GM23338 (cell line): Measurements from ENCODE around the gene ARHGAP11A. TPM values are rescaled to one million over a fixed set of nuclear protein-coding genes. Genes with fewer than 3 reads are reported as not detected.

Experiments
- ATAC-seq: fragments of 200-7000 bp; cut with Tn5 transposase; 3 replicates; pipeline ENCODE4 v1.9.1; 2020
- DNase-seq: peaks from one replicate; pipeline ENCODE4 v3.0.0-alpha.2; 2015; ENCODE audit warnings: low spot score
- H2AFZ ChIP-seq: fragments of 200-600 bp; sonication (generic); 2 replicates; pipeline ENCODE4 v1.8.0; 2016; ENCODE audit warnings: antibody characterized with exemption, mild to moderate bottlenecking, moderate library complexity
- H3F3A ChIP-seq: fragments of 200-600 bp; sonication (generic); replicated peaks from 2 replicates; pipeline ENCODE4 v1.8.0; 2017; ENCODE audit warnings: antibody characterized with exemption, mixed run types, low read depth
- H3K27ac ChIP-seq: fragments of 200-600 bp; sonication (generic); 2 replicates; pipeline ENCODE4 v1.6.1; 2016; ENCODE audit warnings: low read depth
- H3K27me3 ChIP-seq: fragments of 200-600 bp; sonication (generic); 2 replicates; pipeline ENCODE4 v1.8.0; 2016; ENCODE audit warnings: mild to moderate bottlenecking, mixed run types, moderate library complexity; ENCODE audit not compliant: insufficient read depth
- H3K36me3 ChIP-seq: fragments of 200-600 bp; sonication (generic); 2 replicates; pipeline ENCODE4 v1.8.0; 2016; ENCODE audit warnings: mild to moderate bottlenecking; ENCODE audit not compliant: insufficient read depth
- H3K4me1 ChIP-seq: fragments of 200-600 bp; sonication (generic); 2 replicates; pipeline ENCODE4 v1.8.0; 2016; ENCODE audit warnings: mild to moderate bottlenecking, moderate library complexity; ENCODE audit not compliant: insufficient read depth
- H3K4me2 ChIP-seq: fragments of 200-600 bp; sonication (generic); 2 replicates; pipeline ENCODE4 v1.7.1; 2017; ENCODE audit warnings: mixed run types
- H3K4me3 ChIP-seq: fragments of 200-600 bp; sonication (generic); 2 replicates; pipeline ENCODE4 v1.6.1; 2016; ENCODE audit warnings: mixed run types
- H3K79me2 ChIP-seq: fragments of 200-600 bp; sonication (generic); replicated peaks from 2 replicates; pipeline ENCODE4 v1.8.0; 2017; ENCODE audit warnings: mild to moderate bottlenecking; ENCODE audit not compliant: insufficient read depth
- H3K9me2 ChIP-seq: fragments of 200-600 bp; sonication (generic); 2 replicates; pipeline ENCODE4 v1.8.0; 2017; ENCODE audit not compliant: insufficient read depth
- H4K20me1 ChIP-seq: fragments of 200-600 bp; sonication (generic); replicated peaks from 2 replicates; pipeline ENCODE4 v1.8.0; 2017; ENCODE audit warnings: mild to moderate bottlenecking; ENCODE audit not compliant: insufficient read depth
- H3K27ac Mint-ChIP-seq: 2 replicates; pipeline ENCODE4 v1.8.0; 2020; ENCODE audit warnings: inconsistent platforms, mild to moderate bottlenecking, moderate library complexity, mixed read lengths
- H3K27me3 Mint-ChIP-seq: 3 replicates; pipeline ENCODE4 v1.8.0; 2022; ENCODE audit warnings: low read depth, mild to moderate bottlenecking, moderate library complexity, mixed read lengths, inconsistent platforms; ENCODE audit not compliant: insufficient read depth, poor library complexity
- H3K36me3 Mint-ChIP-seq: 3 replicates; pipeline ENCODE4 v1.8.0; 2021; ENCODE audit warnings: low read depth, mild to moderate bottlenecking, inconsistent platforms, moderate library complexity, mixed read lengths
- H3K4me1 Mint-ChIP-seq: 3 replicates; pipeline ENCODE4 v1.8.0; 2020; ENCODE audit warnings: mild to moderate bottlenecking, inconsistent platforms, mixed read lengths
- H3K4me3 Mint-ChIP-seq: 3 replicates; pipeline ENCODE4 v1.8.0; 2021; ENCODE audit warnings: moderate library complexity, mild to moderate bottlenecking, inconsistent platforms, mixed read lengths
- H3K9me3 Mint-ChIP-seq: 3 replicates; pipeline ENCODE4 v1.8.0; 2020; ENCODE audit warnings: moderate library complexity, mild to moderate bottlenecking, inconsistent platforms, mixed read lengths
- CREB1 ChIP-seq: fragments of 250-450 bp; sonication (Bioruptor Pico); IDR thresholded peaks from 2 replicates; pipeline ENCODE4 v1.5.0; 2020; ENCODE audit warnings: low read depth, mild to moderate bottlenecking, moderate library complexity
- EZH2 ChIP-seq: fragments of 200-600 bp; sonication (generic); IDR thresholded peaks from one replicate; pipeline ENCODE4 v1.8.0; 2017; ENCODE audit warnings: antibody characterized with exemption, mild to moderate bottlenecking, low read depth; ENCODE audit not compliant: unreplicated experiment
- EZH2phosphoT487 ChIP-seq: fragments of 200-600 bp; sonication (generic); IDR thresholded peaks from one replicate; pipeline ENCODE4 v1.8.1; 2018; ENCODE audit warnings: antibody characterized with exemption; ENCODE audit not compliant: unreplicated experiment
- JUNB ChIP-seq: IDR thresholded peaks from one replicate; pipeline ENCODE4 v1.6.1; 2016; ENCODE audit warnings: antibody characterized with exemption; ENCODE audit not compliant: unreplicated experiment
- NANOG ChIP-seq: IDR thresholded peaks from 2 replicates; pipeline ENCODE4 v1.6.1; 2016; ENCODE audit warnings: antibody characterized with exemption, borderline replicate concordance
- POLR2AphosphoS5 ChIP-seq: IDR thresholded peaks from 2 replicates; pipeline ENCODE4 v1.6.1; 2016; ENCODE audit warnings: antibody characterized with exemption, low read depth
- REST ChIP-seq: IDR thresholded peaks from one replicate; pipeline ENCODE4 v1.6.1; 2018; ENCODE audit warnings: antibody characterized with exemption; ENCODE audit not compliant: unreplicated experiment
- STAT1 ChIP-seq: IDR thresholded peaks from one replicate; pipeline ENCODE4 v1.6.1; 2016; ENCODE audit warnings: antibody characterized with exemption; ENCODE audit not compliant: unreplicated experiment
- ZNF114 ChIP-seq: fragments of 250-450 bp; sonication (Bioruptor Pico); IDR thresholded peaks from 2 replicates; pipeline ENCODE4 v1.5.0; 2020; ENCODE audit warnings: mild to moderate bottlenecking, moderate library complexity
- polyA plus RNA-seq: library from polyadenylated mRNA; unstranded; fragments of >200 nt; fragmentation: Nextera tagmentation; extraction: Ambion mirVana; gene quantifications from 2 replicates; pipeline ENCODE4 v1.2.1, GENCODE V29; 2016
- total RNA-seq: library from RNA; depleted of rRNA; stranded (reverse); fragments of >200 nt; shearing (Covaris generic); gene quantifications from 2 replicates; pipeline ENCODE4 v1.2.3, GENCODE V29; 2014
- TF ChIP-seq, protein P1 (sequence below): IDR thresholded peaks from 2 replicates; pipeline ENCODE4 v1.6.1; 2016; ENCODE audit warnings: antibody characterized with exemption

ARHGAP11A gene
- total and polyA plus RNA-seq, 2 experiments from 2014 or later: 28.3 to 43.1 TPM

GRCh38 chr15:32656091-32656490 is 40.8 kb downstream of the ARHGAP11A start:
- no peak overlapping the region for H2AFZ ChIP-seq
- Mint-ChIP-seq H3K4me1 (peaks cover 27% of the 10 kb centered on the region), H3K4me3 (no peak overlapping the region), H3K27me3 (peaks cover 1% of the 10 kb centered on the region), H3K9me3 (no peaks in the 10 kb centered on the region), H3K27ac (no peak overlapping the region; the same call in 1 of the 2 replicates), H3K36me3 (peaks cover 12% of the 10 kb centered on the region; the same call in 1 of the 3 replicates)
- DNase-seq: no peak
- no peak for ATAC-seq
- H4K20me1 ChIP-seq: 0 out of 2 replicates have a peak, but pooled peaks cover 3% of the 10 kb centered on the region
- peaks cover 17% of the 10 kb centered on the region for H3K4me1 ChIP-seq
- no peaks in the 10 kb centered on the region for H3K36me3 ChIP-seq
- no peaks in the 10 kb centered on the region for H3K27me3 ChIP-seq
- no peaks in the 10 kb centered on the region for H3F3A ChIP-seq
- H3K4me3 ChIP-seq: no peak overlapping the region
- TF ChIP-seq POLR2AphosphoS5: no peak
- no peak for TF ChIP-seq EZH2
- no peak for TF ChIP-seq STAT1
- no peak for TF ChIP-seq JUNB
- TF ChIP-seq NANOG: no peak
- H3K79me2 ChIP-seq: peaks cover 5% of the 10 kb centered on the region; the same call in 1 of the 2 replicates
- no peak overlapping the region for H3K4me2 ChIP-seq
- H3K9me2 ChIP-seq: no peaks in the 10 kb centered on the region
- no peak overlapping the region for H3K27ac ChIP-seq

DNA sequence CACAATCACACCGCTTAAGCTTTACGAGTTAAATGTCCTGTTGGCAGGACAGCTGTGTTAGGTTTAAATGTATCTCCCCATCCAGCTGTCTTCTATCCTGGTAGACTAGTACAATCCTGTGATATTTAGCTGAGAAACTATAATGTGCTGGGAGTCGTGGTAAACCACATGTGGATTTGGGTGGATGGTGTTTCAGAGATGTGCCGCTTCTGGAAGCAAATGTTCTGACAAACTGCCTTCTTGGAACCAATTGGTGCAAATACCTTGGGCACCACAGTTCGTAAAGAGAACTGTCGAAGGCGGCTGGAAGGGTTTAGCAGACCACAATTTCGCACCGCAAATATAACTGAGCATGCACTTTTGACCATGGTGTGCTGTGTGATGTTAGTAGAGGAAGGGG is 41.2 kb downstream of the ARHGAP11A start:
- TF ChIP-seq ZNF114 (CRISPR knock-in tag) (no peak), CREB1 (CRISPR knock-in tag) (no peak), REST (no peak), EZH2phosphoT487 (no peak)
- TF ChIP-seq, protein P1, sequence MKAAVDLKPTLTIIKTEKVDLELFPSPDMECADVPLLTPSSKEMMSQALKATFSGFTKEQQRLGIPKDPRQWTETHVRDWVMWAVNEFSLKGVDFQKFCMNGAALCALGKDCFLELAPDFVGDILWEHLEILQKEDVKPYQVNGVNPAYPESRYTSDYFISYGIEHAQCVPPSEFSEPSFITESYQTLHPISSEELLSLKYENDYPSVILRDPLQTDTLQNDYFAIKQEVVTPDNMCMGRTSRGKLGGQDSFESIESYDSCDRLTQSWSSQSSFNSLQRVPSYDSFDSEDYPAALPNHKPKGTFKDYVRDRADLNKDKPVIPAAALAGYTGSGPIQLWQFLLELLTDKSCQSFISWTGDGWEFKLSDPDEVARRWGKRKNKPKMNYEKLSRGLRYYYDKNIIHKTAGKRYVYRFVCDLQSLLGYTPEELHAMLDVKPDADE: no peak
- no peaks in the 10 kb centered on the region for H3K9me2 ChIP-seq
- ATAC-seq: no peak

More for the DNA sequence above, 41.2 kb downstream of the ARHGAP11A start:
- Mint-ChIP-seq H3K27me3 (peaks cover 1% of the 10 kb centered on the region), H3K9me3 (no peaks in the 10 kb centered on the region), H3K4me1 (peaks cover 25% of the 10 kb centered on the region), H3K4me3 (no peak overlapping the region), H3K36me3 (peaks cover 12% of the 10 kb centered on the region; the same call in 1 of the 3 replicates), H3K27ac (no peak overlapping the region)
- H3K27me3 ChIP-seq: no peaks in the 10 kb centered on the region
- H3K4me2 ChIP-seq: no peak overlapping the region
- H3K4me3 ChIP-seq: no peak overlapping the region
- H2AFZ ChIP-seq: no peak overlapping the region
- no peak for DNase-seq
- no peak overlapping the region for H3K27ac ChIP-seq
- H3K4me1 ChIP-seq: peaks cover 16% of the 10 kb centered on the region
- 0 out of 2 replicates have a peak, but pooled peaks cover 3% of the 10 kb centered on the region for H4K20me1 ChIP-seq
- H3F3A ChIP-seq: no peaks in the 10 kb centered on the region
- H3K79me2 ChIP-seq: peaks cover 5% of the 10 kb centered on the region; the same call in 1 of the 2 replicates
- H3K36me3 ChIP-seq: no peaks in the 10 kb centered on the region
